Measurements from ENCODE around the gene FUT2. TPM values are rescaled to one million over a fixed set of nuclear protein-coding genes. Genes with fewer than 3 reads are reported as not detected.
"Not testable (repeated sequence)": the region's sequence is repeated elsewhere in the genome, so short reads cannot be mapped to it uniquely, and the experiment has no call there.

The FUT2 gene
- total RNA-seq, 1 experiment from 2014 or later, result not detected

GRCh38 chr19:48670699-48671445, 24.9 kb upstream of the FUT2 start:
- no peak for DNase-seq (ENCODE audit: low read depth)

GRCh38 chr19:48671446-48671995, 24.2 kb upstream of the FUT2 start:
- no peak for DNase-seq (ENCODE audit: low read depth)

- DNase-seq (ENCODE audit: low read depth), result no peak
These were observed 22.8 kb upstream of the FUT2 start, which contains the start of gene NTN5 for GRCh38 chr19:48672994-48673393. Gene NTN5, minus strand, starts transcription at chr19:48673017. Its CDS starts 2,031 bp downstream, at chr19:48670986.

GRCh38 chr19:48673436-48674100, 22.2 kb upstream of the FUT2 start:
- no peak for DNase-seq (ENCODE audit: low read depth)

- no peak for DNase-seq (ENCODE audit: low read depth)
These were observed 21.5 kb upstream of the FUT2 start for GRCh38 chr19:48674216-48674809.

GRCh38 chr19:48674921-48675824, 20.6 kb upstream of the FUT2 start:
- DNase-seq (ENCODE audit: low read depth), result peak; percentile 80

GRCh38 chr19:48676487-48676886, 19.3 kb upstream of the FUT2 start:
- no peak for DNase-seq (ENCODE audit: low read depth)

- no peak for DNase-seq (ENCODE audit: low read depth)
These were observed 18.9 kb upstream of the FUT2 start for GRCh38 chr19:48676887-48677286.

GRCh38 chr19:48678201-48678600, 17.6 kb upstream of the FUT2 start:
- DNase-seq (ENCODE audit: low read depth), result no peak

- not testable (repeated sequence) for DNase-seq (ENCODE audit: low read depth)
These were observed 15.8 kb upstream of the FUT2 start for GRCh38 chr19:48680006-48680405.

GRCh38 chr19:48680436-48681126, 15.2 kb upstream of the FUT2 start:
- DNase-seq (ENCODE audit: low read depth), result no peak

- peak; percentile 75 for DNase-seq (ENCODE audit: low read depth)
These were observed 14.7 kb upstream of the FUT2 start for GRCh38 chr19:48681127-48681470.

GRCh38 chr19:48683349-48683748, 12.4 kb upstream of the FUT2 start:
- no peak for DNase-seq (ENCODE audit: low read depth)

GRCh38 chr19:48685583-48685982, 10.2 kb upstream of the FUT2 start:
- peak; percentile 27 for DNase-seq (ENCODE audit: low read depth)

- no peak for DNase-seq (ENCODE audit: low read depth)
These were observed 9.7 kb upstream of the FUT2 start for GRCh38 chr19:48686088-48686487.

- not testable (repeated sequence) for DNase-seq (ENCODE audit: low read depth)
These were observed 9.1 kb upstream of the FUT2 start for GRCh38 chr19:48686637-48687036.

GRCh38 chr19:48687776-48688175, 8.0 kb upstream of the FUT2 start:
- no peak for DNase-seq (ENCODE audit: low read depth)

- no peak for DNase-seq (ENCODE audit: low read depth)
These were observed 6.3 kb upstream of the FUT2 start for GRCh38 chr19:48689449-48689848.

GRCh38 chr19:48693629-48694028, 2.1 kb upstream of the FUT2 start:
- DNase-seq (ENCODE audit: low read depth), result not testable (repeated sequence)

GRCh38 chr19:48696353-48697010, 711 bp downstream of the FUT2 start:
- DNase-seq (ENCODE audit: low read depth), result no peak

Measured in HT1080 (cell line).